ENCODE data around the gene UVRAG.

UVRAG gene

GRCh38 chr11:76188873-76189272 lies 373.9 kb downstream of the UVRAG start:
- Histone ChIP-seq H2AFZ (ENCODE audit: low read depth, low read length, severe bottlenecking) (no peak overlapping the region), H3K27me3 (ENCODE audit: low read length) (no peaks in the 10 kb centered on the region), H3K4me3 (ENCODE audit: insufficient read depth, low read length, poor library complexity, severe bottlenecking) (no peak overlapping the region), H4K20me1 (ENCODE audit: low read depth, low read length) (no peaks in the 10 kb centered on the region), H3K36me3 (ENCODE audit: low read length) (no peaks in the 10 kb centered on the region), H3K9me3 (ENCODE audit: insufficient read depth, low read length) (no peaks in the 10 kb centered on the region), H3F3A (ENCODE audit: insufficient read depth) (no peaks in the 10 kb centered on the region), H3K27ac (ENCODE audit: low read depth, low read length) (no peak overlapping the region), H3K9me2 (replicated peaks; ENCODE audit: insufficient read depth, low read length) (no peaks in the 10 kb centered on the region), H3K9ac (ENCODE audit: low read length) (no peak overlapping the region), H3K4me2 (ENCODE audit: low read depth, low read length, poor library complexity, severe bottlenecking) (no peak overlapping the region), H3K79me2 (ENCODE audit: insufficient read depth, low read length) (no peaks in the 10 kb centered on the region)
- no peak for TF ChIP-seq EZH2phosphoT487 (conservative IDR thresholded peaks at IDR 0.05; ENCODE audit: low read length)
- no peak for TF ChIP-seq CTCF (IDR thresholded peaks at IDR 0.05; ENCODE audit: insufficient read depth, low read length, poor library complexity, severe bottlenecking)

GRCh38 chr11:76189682-76190081 lies 374.7 kb downstream of the UVRAG start:
- Histone ChIP-seq H3K27ac (ENCODE audit: low read depth, low read length) (no peak overlapping the region), H3K27me3 (ENCODE audit: low read length) (no peaks in the 10 kb centered on the region), H3K79me2 (ENCODE audit: insufficient read depth, low read length) (no peaks in the 10 kb centered on the region), H3F3A (ENCODE audit: insufficient read depth) (no peaks in the 10 kb centered on the region), H3K4me3 (ENCODE audit: insufficient read depth, low read length, poor library complexity, severe bottlenecking) (no peak overlapping the region), H3K9ac (ENCODE audit: low read length) (no peak overlapping the region), H3K9me2 (replicated peaks; ENCODE audit: insufficient read depth, low read length) (no peaks in the 10 kb centered on the region), H4K20me1 (ENCODE audit: low read depth, low read length) (no peaks in the 10 kb centered on the region), H3K9me3 (ENCODE audit: insufficient read depth, low read length) (no peaks in the 10 kb centered on the region), H3K36me3 (ENCODE audit: low read length) (no peaks in the 10 kb centered on the region), H2AFZ (ENCODE audit: low read depth, low read length, severe bottlenecking) (no peak overlapping the region), H3K4me2 (ENCODE audit: low read depth, low read length, poor library complexity, severe bottlenecking) (no peak overlapping the region)
- TF ChIP-seq EZH2phosphoT487 (conservative IDR thresholded peaks at IDR 0.05; ENCODE audit: low read length) (no peak), CTCF (IDR thresholded peaks at IDR 0.05; ENCODE audit: insufficient read depth, low read length, poor library complexity, severe bottlenecking) (no peak)

GRCh38 chr11:76190376-76190775 lies 375.4 kb downstream of the UVRAG start:
- no peaks in the 10 kb centered on the region for H3K9me3 ChIP-seq (ENCODE audit: insufficient read depth, low read length)
- no peak overlapping the region for H2AFZ ChIP-seq (ENCODE audit: low read depth, low read length, severe bottlenecking)
- H4K20me1 ChIP-seq (ENCODE audit: low read depth, low read length): no peaks in the 10 kb centered on the region
- H3K9ac ChIP-seq (ENCODE audit: low read length): no peak overlapping the region
- H3K9me2 ChIP-seq (replicated peaks; ENCODE audit: insufficient read depth, low read length): no peaks in the 10 kb centered on the region
- TF ChIP-seq EZH2phosphoT487 (conservative IDR thresholded peaks at IDR 0.05; ENCODE audit: low read length) (no peak), CTCF (IDR thresholded peaks at IDR 0.05; ENCODE audit: insufficient read depth, low read length, poor library complexity, severe bottlenecking) (no peak)
- no peaks in the 10 kb centered on the region for H3F3A ChIP-seq (ENCODE audit: insufficient read depth)
- no peak overlapping the region for H3K4me2 ChIP-seq (ENCODE audit: low read depth, low read length, poor library complexity, severe bottlenecking)
- no peaks in the 10 kb centered on the region for H3K36me3 ChIP-seq (ENCODE audit: low read length)
- H3K27me3 ChIP-seq (ENCODE audit: low read length): no peaks in the 10 kb centered on the region
- H3K79me2 ChIP-seq (ENCODE audit: insufficient read depth, low read length): no peaks in the 10 kb centered on the region
- H3K4me3 ChIP-seq (ENCODE audit: insufficient read depth, low read length, poor library complexity, severe bottlenecking): no peak overlapping the region
- H3K27ac ChIP-seq (ENCODE audit: low read depth, low read length): no peak overlapping the region
